Measurements from ENCODE around the gene PMCH. TPM values are rescaled to one million over a fixed set of nuclear protein-coding genes. Genes with fewer than 3 reads are reported as not detected.

The PMCH gene, protein sequence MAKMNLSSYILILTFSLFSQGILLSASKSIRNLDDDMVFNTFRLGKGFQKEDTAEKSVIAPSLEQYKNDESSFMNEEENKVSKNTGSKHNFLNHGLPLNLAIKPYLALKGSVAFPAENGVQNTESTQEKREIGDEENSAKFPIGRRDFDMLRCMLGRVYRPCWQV
- total RNA-seq: 109 TPM

DNA sequence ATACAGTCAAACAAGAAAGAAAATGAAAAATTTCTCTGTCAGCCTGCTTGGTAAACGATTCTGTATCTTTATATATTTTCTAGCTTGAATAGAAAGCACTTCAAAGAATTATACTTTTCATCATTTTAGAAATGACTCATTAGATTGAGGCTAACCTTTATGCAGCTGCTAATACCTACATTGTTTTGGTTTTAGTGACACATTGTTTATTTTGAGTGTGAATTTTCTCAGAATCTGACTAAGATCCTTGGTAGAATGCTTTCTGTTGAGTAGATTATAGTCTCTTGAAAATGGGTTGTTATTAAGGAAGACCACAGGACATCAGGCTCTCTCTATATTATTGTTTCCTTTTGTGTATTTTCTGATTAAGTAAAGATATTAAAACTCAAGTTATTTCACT, at the start of gene PMCH:
TSS of gene PMCH (minus strand) at position 45 of the 400 bp plus-strand sequence. CDS start 63 bp downstream, outside the sequence.

Small RNA genes within 50 kb of the gene (small RNA-seq; reads per million reads assigned to genes)
- not detected for gene RN7SL793P

Other genes starting within 250 kb of the PMCH start
- 51.2 TPM for gene WASHC3, start 135.8 kb downstream of the PMCH start, total RNA-seq
- gene NUP37, start 77.7 kb downstream of the PMCH start, total RNA-seq: 9.2 TPM
- 9.0 TPM for gene PARPBP, start 77.7 kb downstream of the PMCH start, total RNA-seq